ENCODE measurements around the gene CFAP57.

CFAP57 gene

DNA sequence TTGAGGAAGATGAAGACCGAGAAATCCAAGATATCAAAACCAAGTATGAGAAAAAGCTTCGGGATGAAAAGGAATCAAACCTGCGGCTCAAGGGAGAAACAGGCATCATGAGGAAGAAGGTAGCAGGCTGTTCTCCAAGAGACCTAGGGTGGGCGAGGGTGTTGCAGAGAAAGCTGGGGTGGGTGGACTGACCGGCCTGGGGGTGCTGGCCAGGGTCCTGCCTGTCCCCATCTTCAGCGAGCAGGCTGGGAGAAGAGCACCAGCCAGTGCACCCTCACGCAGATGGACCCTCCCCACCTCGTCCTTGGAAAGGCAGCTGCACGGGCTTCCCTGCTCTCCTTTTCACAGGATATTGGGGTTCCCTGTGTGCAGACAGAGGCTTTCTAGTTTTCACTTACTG is 50.7 kb downstream of the CFAP57 start:
- no peak for DNase-seq
- TF ChIP-seq GATA1 (IDR thresholded peaks at IDR 0.05; ENCODE audit: low read depth, low read length) (no peak), POLR2A (IDR thresholded peaks at IDR 0.05; ENCODE audit: low read length) (no peak)

DNA sequence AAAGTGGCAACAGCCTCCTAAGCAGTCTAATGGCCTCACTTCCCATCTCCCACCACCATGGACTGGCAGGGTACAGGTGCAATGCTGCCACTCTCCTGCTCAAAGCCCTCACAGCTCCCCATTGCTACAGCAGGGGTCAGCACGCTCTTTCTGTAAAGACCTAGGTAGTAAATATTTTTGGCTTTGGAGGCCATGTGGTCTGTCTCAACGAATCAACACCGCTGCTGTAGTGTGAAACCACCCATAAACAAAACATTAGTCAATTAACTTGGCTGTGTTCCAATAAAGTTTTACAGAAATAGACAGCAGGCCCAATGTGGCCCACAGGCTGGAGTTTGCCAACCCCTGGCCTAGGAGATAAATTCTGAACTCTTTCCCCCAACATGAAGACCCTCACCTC is 53.0 kb downstream of the CFAP57 start:
- peak; percentile 13 to 40 for DNase-seq
- TF ChIP-seq GATA1 (IDR thresholded peaks at IDR 0.05; ENCODE audit: low read depth, low read length): no peak
- TF ChIP-seq POLR2A (IDR thresholded peaks at IDR 0.05; ENCODE audit: low read length): no peak

DNA sequence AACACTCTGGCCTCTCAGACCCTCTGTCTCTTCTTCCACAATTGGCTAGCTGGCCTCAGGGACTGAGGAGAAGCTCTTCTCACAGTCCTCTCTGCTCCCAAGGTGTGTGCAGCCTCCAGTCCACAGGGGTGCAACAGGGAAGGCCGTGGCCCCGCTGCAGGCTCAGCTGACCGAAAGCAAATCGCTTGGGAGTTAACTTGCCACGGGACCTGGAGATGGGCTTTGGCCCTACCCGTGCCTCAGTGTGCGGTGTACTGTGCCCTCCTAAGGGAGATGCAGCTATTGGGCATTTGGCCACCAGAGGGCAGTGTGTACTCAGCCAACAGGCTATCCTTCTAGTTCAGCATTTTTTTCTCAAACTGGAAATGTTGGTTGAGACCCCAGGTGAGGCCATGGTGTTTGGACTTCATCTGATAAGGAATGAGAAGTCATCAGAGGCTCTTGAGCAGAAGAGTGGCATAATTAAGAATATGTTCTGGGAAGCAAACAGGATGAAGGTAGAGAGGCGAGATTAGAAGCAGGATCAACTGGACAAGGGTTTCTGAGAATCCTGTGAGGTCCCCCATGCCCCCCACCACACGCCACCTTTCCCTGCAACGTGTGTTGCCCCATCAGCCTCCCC is 55.1 kb downstream of the CFAP57 start:
- no peak for TF ChIP-seq GATA1 (IDR thresholded peaks at IDR 0.05; ENCODE audit: low read depth, low read length)
- no peak for TF ChIP-seq POLR2A (IDR thresholded peaks at IDR 0.05; ENCODE audit: low read length)
- DNase-seq: peak; percentile 72 to 90

DNA sequence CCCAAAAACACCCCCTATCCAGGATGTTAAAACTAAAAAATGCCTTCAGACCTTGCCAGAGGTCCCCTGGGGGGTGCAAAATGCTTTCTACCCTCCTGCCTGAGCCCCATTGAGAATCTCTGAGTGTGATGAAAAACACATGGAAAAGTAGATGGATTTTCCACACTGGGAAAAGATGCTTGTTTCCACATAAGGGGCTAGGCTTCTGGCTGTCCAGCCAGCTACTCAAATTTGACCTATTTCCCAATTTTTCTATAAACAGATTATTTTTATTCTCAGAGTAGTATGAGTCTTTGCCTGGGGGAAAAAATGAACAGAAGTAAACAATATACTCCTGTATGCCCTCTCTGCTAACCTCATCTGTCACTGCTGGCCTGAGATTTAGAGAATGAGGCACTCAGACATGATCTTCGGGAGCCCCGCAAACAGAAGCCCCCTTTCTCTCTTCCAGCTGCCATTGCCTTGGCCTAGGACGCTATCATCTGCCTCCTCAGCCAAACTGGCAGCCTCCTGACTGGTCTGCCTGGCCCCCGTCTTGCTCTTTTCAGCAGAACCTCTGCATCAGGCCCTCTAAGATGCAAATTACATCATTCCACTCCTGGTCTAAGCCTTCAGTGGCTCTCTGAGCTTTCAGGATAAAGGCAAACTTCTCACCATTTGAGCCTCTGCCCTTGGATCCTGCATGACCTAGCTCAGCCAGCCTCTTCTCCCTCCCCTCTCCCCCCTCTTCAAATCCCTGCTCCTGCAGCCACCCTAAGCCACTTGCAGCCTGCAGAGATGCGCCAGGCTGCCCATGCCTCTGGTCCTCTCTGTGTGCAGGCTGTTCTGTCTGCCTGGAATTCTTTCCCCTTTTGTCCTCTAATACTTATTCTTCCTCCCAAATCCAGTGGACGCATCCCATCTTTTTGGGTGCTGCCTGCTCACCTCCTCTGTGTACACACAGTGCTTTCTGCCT is 58.0 kb downstream of the CFAP57 start:
- no peak for TF ChIP-seq GATA1 (IDR thresholded peaks at IDR 0.05; ENCODE audit: low read depth, low read length)
- no peak for TF ChIP-seq POLR2A (IDR thresholded peaks at IDR 0.05; ENCODE audit: low read length)
- DNase-seq: no peak

DNA sequence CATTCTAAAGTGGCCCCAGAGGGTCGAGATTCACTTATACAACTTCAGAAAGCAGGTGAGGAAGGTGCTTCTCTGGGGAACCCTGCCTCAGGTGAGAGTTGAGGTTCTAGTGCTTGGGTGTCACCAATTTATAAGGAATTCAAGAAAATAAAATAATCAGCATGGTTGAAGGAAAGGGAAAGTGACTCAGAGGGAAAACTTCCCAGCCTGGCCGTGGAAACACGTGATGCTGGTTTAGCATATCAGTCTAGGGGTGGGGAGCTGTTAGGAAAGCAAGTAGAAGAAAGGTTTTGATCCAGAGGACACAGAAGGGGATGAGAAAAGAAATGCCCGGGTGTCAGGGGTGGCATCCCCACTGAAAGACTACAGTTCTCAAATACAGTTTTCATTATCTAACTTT is 59.9 kb downstream of the CFAP57 start:
- TF ChIP-seq GATA1 (IDR thresholded peaks at IDR 0.05; ENCODE audit: low read depth, low read length) (no peak), POLR2A (IDR thresholded peaks at IDR 0.05; ENCODE audit: low read length) (no peak)
- no peak for DNase-seq

DNA sequence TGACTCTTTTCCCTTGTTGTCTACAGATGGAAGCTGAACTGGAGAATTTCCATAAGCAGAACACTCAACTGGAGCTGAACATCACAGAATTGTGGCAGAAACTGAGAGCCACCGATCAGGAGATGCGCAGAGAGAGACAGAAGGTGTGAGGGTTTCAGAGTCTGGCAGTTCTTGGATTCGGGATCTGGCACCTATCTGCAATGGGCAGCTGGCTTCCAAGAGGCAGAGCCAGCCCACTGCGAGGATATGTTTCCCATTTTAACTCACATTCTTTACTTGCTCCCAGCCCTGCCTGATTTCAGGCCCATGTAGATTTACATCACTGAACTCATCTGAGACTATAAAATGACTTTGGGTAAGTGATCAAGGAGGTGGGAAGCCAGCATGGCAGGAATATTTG is 60.4 kb downstream of the CFAP57 start:
- TF ChIP-seq POLR2A (IDR thresholded peaks at IDR 0.05; ENCODE audit: low read length) (no peak), GATA1 (IDR thresholded peaks at IDR 0.05; ENCODE audit: low read depth, low read length) (no peak)
- no peak for DNase-seq

DNA sequence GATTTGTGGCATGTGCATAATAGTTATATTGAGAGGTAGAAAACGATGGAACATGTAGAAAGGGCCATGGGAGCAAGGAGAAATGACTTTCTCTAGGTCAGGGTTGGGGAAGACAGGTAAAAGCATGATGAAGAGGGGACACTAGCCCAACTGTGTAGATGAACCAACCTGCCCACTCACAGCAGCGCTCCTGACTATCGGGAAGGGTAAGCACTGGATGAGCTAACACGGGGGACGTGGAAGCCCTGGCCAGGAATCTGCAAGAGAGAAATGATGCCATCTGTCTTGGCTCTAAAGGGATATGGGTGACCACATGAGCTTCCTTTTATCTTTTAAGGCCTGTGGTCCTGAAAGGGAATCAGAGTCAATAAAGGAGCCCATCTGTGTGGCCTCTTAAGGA is 61.5 kb downstream of the CFAP57 start:
- TF ChIP-seq POLR2A (IDR thresholded peaks at IDR 0.05; ENCODE audit: low read length) (no peak), GATA1 (IDR thresholded peaks at IDR 0.05; ENCODE audit: low read depth, low read length) (no peak)
- no peak for DNase-seq

DNA sequence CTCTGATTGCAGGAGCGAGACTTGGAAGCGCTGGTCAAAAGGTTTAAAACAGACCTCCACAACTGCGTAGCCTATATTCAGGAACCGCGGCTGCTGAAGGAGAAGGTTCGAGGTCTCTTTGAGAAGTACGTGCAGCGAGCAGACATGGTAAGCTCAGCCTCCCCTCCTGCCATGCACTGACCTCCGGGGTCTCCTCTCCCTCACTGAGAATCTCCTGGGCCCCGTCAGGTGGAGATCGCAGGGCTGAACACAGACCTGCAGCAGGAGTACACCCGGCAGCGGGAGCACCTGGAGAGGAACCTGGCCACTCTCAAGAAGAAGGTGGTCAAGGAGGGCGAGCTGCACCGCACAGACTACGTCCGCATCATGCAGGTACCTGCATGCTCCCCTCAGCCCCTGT is 62.1 kb downstream of the CFAP57 start:
- TF ChIP-seq POLR2A (IDR thresholded peaks at IDR 0.05; ENCODE audit: low read length) (no peak), GATA1 (IDR thresholded peaks at IDR 0.05; ENCODE audit: low read depth, low read length) (no peak)
- DNase-seq: no peak

DNA sequence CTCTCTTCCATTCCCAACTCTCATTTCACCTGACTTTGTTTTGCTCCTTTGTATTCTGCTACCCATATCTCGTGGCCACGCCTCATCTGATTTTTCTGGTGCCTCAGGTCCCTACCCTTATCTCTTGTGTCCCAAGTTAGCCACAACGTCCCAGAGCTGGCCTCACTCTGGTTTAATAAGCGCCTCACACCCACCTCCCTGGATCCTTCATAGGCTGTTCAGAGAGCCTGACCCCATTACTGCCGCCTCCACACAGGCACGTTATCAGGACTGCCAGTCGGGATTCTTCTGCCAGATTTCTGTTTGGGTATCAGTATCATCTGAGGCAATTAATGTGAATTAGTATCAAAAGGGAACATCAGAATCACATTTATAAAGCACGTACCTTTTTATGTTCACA is 62.9 kb downstream of the CFAP57 start:
- no peak for DNase-seq
- TF ChIP-seq POLR2A (IDR thresholded peaks at IDR 0.05; ENCODE audit: low read length) (no peak), GATA1 (IDR thresholded peaks at IDR 0.05; ENCODE audit: low read depth, low read length) (no peak)

DNA sequence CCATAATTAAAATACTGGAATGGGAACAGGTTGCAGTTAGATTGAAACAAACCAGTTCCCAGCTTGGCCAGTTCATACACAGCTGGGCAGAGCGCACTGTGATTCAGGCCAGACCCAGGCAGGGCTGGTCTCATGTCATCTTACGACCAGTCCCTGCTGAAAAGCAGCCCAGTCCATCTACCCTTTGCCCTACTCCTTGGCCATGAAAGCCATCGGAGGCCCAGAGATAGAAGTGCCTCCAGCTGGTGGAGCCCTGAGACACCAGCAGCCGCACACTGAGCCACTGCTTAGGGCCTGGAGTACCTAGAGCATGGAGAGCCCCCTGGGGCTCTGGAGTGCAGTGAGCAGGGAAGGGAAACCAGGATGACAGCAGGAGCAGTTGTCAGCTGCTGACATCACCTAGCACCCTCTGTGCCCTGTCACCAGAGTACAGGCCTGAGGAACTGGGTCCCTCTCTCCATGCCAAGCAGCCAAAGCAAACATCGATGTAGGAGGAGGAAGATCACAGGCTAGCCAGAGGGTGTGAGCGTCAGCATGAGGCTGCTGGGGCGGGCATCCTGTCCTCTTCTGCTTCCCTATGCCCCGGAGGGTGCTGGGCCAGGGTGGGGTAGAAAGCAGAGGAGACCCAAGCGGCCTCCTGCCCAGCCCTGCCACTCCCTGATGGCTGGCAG is 63.5 kb downstream of the CFAP57 start:
- TF ChIP-seq GATA1 (IDR thresholded peaks at IDR 0.05; ENCODE audit: low read depth, low read length): no peak
- no peak for TF ChIP-seq POLR2A (IDR thresholded peaks at IDR 0.05; ENCODE audit: low read length)
- DNase-seq: no peak

DNA sequence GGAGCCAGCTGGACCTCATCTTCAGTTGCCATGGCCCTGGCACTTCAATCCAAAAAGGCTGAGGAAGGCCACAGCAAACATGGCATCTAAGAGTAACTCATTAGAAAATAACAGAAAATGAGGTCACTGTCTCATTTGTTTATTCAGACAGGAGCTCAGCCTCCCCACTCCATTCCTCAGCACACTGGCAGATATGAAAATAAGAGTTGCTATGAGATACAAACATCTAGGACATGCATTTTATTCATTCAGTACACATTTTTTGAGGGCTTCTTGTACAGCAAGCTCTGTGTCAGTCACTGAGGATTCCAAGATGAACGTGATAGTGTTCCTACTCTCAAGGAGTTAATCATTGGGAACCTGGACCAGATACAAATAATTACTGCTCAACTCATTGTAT is 65.0 kb downstream of the CFAP57 start:
- TF ChIP-seq POLR2A (IDR thresholded peaks at IDR 0.05; ENCODE audit: low read length) (no peak), GATA1 (IDR thresholded peaks at IDR 0.05; ENCODE audit: low read depth, low read length) (no peak)
- DNase-seq: no peak

DNA sequence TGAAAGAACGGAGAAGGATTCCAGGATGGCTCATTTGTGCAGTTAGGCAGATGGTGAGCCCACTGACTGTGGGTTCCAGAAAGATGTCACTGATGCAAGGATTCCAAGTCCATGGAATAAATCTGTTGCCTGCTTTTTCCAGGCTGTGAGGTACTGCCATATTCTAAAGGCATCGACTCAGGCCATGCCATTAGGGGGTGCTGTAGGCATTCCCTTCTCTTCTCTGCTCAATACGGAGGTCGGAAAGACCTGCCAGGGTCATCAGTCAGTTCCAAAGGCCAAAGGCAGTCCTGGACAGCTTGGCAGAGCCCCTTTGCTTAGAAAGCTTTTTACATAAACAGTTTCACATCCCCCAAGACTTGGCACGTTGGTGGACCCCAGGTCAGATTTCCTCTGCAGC is 66.0 kb downstream of the CFAP57 start:
- peak; percentile 63 to 72 for DNase-seq
- TF ChIP-seq GATA1 (IDR thresholded peaks at IDR 0.05; ENCODE audit: low read depth, low read length): no peak
- TF ChIP-seq POLR2A (IDR thresholded peaks at IDR 0.05; ENCODE audit: low read length): no peak

DNA sequence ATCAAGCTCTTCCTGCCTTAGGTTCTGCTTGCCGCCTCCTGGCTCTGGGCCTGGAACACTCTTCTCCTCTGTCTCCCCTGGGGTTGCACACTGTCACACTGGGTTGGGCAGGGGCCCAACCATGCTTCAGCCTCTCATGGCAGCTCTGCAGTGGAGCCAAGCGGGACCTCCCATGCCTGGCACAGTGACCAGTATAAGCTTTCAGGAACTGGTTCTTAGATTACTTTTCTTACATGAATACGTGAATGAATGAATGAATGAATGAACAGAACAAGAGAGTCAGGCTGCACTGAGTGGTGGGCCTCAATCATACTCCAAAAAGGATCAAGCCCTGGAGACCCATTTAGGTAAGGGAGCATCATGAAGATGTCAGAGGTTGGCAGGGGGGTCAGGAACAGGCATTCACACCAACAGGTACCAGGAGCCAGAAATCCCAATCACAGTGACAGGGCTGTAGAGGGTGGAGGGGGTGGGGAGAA is 66.9 kb downstream of the CFAP57 start:
- no peak for DNase-seq
- no peak for TF ChIP-seq POLR2A (IDR thresholded peaks at IDR 0.05; ENCODE audit: low read length)
- TF ChIP-seq GATA1 (IDR thresholded peaks at IDR 0.05; ENCODE audit: low read depth, low read length): no peak

DNA sequence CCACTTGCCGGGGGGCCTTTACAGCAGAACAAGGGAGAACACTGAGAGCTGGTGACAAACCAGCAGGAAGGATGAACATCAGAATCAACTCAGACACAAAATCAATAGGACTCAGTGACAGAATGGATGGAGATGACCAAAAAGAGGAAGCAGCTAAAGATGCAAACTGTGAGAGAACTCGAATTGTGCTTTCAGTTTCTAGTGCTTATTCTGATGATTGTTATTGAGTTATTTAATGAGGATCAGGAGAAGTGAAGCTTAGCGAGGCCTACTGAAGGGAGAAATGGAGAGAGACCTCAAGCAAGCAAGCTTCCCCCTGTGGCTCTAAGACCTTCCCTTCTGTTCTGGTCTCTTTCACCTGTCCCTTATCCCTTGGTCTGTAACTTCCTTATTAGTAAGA is 67.4 kb downstream of the CFAP57 start:
- DNase-seq: no peak
- no peak for TF ChIP-seq GATA1 (IDR thresholded peaks at IDR 0.05; ENCODE audit: low read depth, low read length)
- no peak for TF ChIP-seq POLR2A (IDR thresholded peaks at IDR 0.05; ENCODE audit: low read length)
